Measurements from ENCODE around the gene GON7. TPM values are rescaled to one million over a fixed set of nuclear protein-coding genes. Genes with fewer than 3 reads are reported as not detected.

The GON7 gene
- polyA plus RNA-seq, 6 donors from 2014 or later: 15.8 to 23.5 (median 21.6) TPM

DNA sequence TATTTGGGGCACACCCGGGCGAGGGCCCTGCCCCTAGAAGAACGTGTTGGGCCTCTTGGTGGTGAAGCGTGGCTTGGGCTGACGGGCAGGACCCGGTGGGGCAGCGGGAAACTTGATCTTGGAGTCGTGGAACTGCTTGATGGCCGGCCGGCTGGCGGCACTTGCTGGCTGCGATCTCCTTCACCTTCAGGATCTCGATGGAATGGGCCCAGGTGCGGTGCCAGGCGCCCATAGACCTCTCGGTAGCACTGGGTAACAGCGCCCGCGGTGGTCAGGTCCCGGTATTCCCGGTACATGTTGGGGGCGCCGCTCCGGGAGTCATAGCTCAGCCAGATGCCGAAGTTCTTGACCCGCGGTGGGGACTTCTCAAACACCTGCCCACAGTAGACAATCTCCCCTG is 16.7 kb upstream of the GON7 start:
- H3K27ac Mint-ChIP-seq: peak overlapping the region in 2 of 6 donors; percentile 15 to 84
- no peaks in the 10 kb centered on the region for H3K27me3 Mint-ChIP-seq
- no peaks in the 10 kb centered on the region for H3K4me1 Mint-ChIP-seq
- H3K9me3 Mint-ChIP-seq: no peaks in the 10 kb centered on the region
- no peak overlapping the region for H3K4me3 Mint-ChIP-seq
- peaks cover 14 to 49% of the 10 kb centered on the region in 2 donors for H3K36me3 Mint-ChIP-seq
- no peak for DNase-seq
- no peak for ATAC-seq (ENCODE audit: low read depth in 2 of 2)

DNA sequence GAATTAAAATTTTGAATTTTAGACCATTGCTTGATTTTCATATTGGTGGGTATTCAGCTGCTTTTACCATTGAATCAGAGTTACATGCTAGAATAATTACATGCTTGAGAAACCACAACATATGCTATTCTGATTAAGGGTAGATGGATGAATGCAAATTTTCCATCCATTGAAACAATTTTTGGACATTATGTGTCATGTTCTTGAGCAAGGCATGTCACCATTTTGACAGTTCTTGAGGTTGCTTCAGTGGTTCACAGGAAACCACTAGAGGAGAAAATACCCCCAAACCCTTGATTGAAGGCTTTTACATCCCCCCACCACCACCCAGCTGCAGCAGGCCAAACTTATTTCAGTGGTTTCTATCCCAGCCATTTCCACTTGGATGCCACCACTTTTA is 13.6 kb upstream of the GON7 start:
- ATAC-seq (ENCODE audit: low read depth in 2 of 2): no peak
- no peaks in the 10 kb centered on the region for H3K4me1 Mint-ChIP-seq
- no peak overlapping the region for H3K27ac Mint-ChIP-seq
- no peaks in the 10 kb centered on the region for H3K27me3 Mint-ChIP-seq
- no peak overlapping the region for H3K4me3 Mint-ChIP-seq
- H3K9me3 Mint-ChIP-seq: no peaks in the 10 kb centered on the region
- DNase-seq: no peak
- H3K36me3 Mint-ChIP-seq: peaks cover 8 to 31% of the 10 kb centered on the region in 2 donors

GRCh38 chr14:93219103-93219726 is 12.3 kb upstream of the GON7 start:
- Mint-ChIP-seq H3K36me3 (peaks cover 8 to 25% of the 10 kb centered on the region in 2 donors), H3K9me3 (no peaks in the 10 kb centered on the region)
- ATAC-seq (ENCODE audit: low read depth in 2 of 2): peak; percentile 78 to 82

GRCh38 chr14:93214598-93214997 is 7.7 kb upstream of the GON7 start:
- ATAC-seq (ENCODE audit: low read depth in 2 of 2) (no peak), DNase-seq (no peak)
- Mint-ChIP-seq H3K27me3 (no peaks in the 10 kb centered on the region), H3K9me3 (no peaks in the 10 kb centered on the region), H3K4me3 (no peak overlapping the region), H3K4me1 (peaks cover 7 to 24% (median 17%) of the 10 kb centered on the region in 3 donors), H3K27ac (no peak overlapping the region), H3K36me3 (peaks cover 8 to 30% of the 10 kb centered on the region in 2 donors)

More at GRCh38 chr14:93219103-93219726, 12.3 kb upstream of the GON7 start:
- no peaks in the 10 kb centered on the region for H3K4me1 Mint-ChIP-seq
- no peak overlapping the region for H3K4me3 Mint-ChIP-seq
- peak; percentile 35 for DNase-seq
- no peaks in the 10 kb centered on the region for H3K27me3 Mint-ChIP-seq
- no peak overlapping the region for H3K27ac Mint-ChIP-seq

GRCh38 chr14:93212432-93212831 is 5.6 kb upstream of the GON7 start:
- Mint-ChIP-seq H3K27ac (peak overlapping the region in 5 of 6 donors; percentile 2 to 71 (median 26)), H3K9me3 (no peaks in the 10 kb centered on the region), H3K4me3 (no peak overlapping the region), H3K27me3 (no peaks in the 10 kb centered on the region), H3K36me3 (peaks cover 6 to 24% of the 10 kb centered on the region in 2 donors), H3K4me1 (peaks cover 15 to 45% (median 33%) of the 10 kb centered on the region in 3 donors)
- peak in 1 of 2 donors; percentile 35 for ATAC-seq (ENCODE audit: low read depth in 2 of 2)
- DNase-seq: no peak

- H3K9me3 Mint-ChIP-seq: no peaks in the 10 kb centered on the region
- peaks cover 35 to 76% (median 59%) of the 10 kb centered on the region in 3 donors for H3K4me1 Mint-ChIP-seq
- peak; percentile 11 for DNase-seq
- peak overlapping the region; percentile 95 to 100 (median 98) for H3K4me3 Mint-ChIP-seq
- peak overlapping the region; percentile 0 to 91 (median 54) for H3K27ac Mint-ChIP-seq
- peaks cover 0 to 11% of the 10 kb centered on the region in 2 donors for H3K36me3 Mint-ChIP-seq
- peak; percentile 19 to 25 for ATAC-seq (ENCODE audit: low read depth in 2 of 2)
- H3K27me3 Mint-ChIP-seq: no peaks in the 10 kb centered on the region
Measured at GRCh38 chr14:93207468-93208308, 823 bp upstream of the GON7 start.

DNA sequence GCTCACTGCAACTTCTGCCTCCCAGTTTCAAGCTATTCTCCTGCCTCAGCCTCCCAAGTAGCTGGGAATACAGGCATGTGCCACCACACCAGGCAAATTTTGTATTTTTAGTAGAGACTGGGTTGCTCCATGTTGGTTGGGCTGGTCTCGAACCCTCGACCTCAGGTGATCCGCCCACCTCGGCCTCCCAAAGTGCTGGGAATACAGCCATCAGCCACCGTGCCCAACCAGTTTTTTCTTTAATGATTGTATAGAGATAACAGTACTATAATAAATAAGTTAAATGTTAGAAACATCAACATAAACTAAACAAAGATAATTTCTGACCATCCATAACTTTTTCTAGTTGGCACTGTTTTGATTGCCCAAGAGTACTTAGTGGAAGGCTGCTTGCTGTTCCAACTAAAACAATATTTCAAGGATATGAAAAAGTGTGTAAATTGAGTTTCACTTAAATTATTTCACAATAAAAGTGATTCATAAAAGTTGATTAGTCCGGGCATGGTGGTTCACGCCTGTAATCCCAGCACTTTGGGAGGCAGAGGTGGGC is 5.6 kb downstream of the GON7 start:
- H3K4me3 Mint-ChIP-seq: no peak overlapping the region
- no peak for DNase-seq

GRCh38 chr14:93200553-93200952 is 6.3 kb downstream of the GON7 start:
- Mint-ChIP-seq H3K27me3 (no peaks in the 10 kb centered on the region), H3K27ac (no peak overlapping the region), H3K4me3 (no peak overlapping the region), H3K36me3 (peaks cover 0 to 3% of the 10 kb centered on the region in 2 donors), H3K4me1 (peaks cover 13 to 24% (median 15%) of the 10 kb centered on the region in 3 donors), H3K9me3 (no peaks in the 10 kb centered on the region)
- no peak for ATAC-seq (ENCODE audit: low read depth in 2 of 2)
- DNase-seq: no peak

More for the DNA sequence above, 5.6 kb downstream of the GON7 start:
- Mint-ChIP-seq H3K36me3 (peaks cover 0 to 3% of the 10 kb centered on the region in 2 donors), H3K9me3 (no peaks in the 10 kb centered on the region), H3K27ac (peak overlapping the region in 1 of 6 donors; percentile 12), H3K4me1 (peaks cover 16 to 31% (median 22%) of the 10 kb centered on the region in 3 donors), H3K27me3 (no peaks in the 10 kb centered on the region)
- ATAC-seq (ENCODE audit: low read depth in 2 of 2): no peak

- Mint-ChIP-seq H3K9me3 (no peaks in the 10 kb centered on the region), H3K4me1 (peaks cover 3 to 9% (median 4%) of the 10 kb centered on the region in 3 donors), H3K4me3 (no peak overlapping the region), H3K27me3 (no peaks in the 10 kb centered on the region), H3K27ac (no peak overlapping the region), H3K36me3 (peaks cover 0 to 3% of the 10 kb centered on the region in 2 donors)
- ATAC-seq (ENCODE audit: low read depth in 2 of 2): no peak
- no peak for DNase-seq
Measured at GRCh38 chr14:93199031-93199430, 7.8 kb downstream of the GON7 start.

GRCh38 chr14:93195316-93195999 is 11.4 kb downstream of the GON7 start:
- no peak overlapping the region for H3K4me3 Mint-ChIP-seq
- no peaks in the 10 kb centered on the region for H3K9me3 Mint-ChIP-seq
- no peaks in the 10 kb centered on the region for H3K27me3 Mint-ChIP-seq
- DNase-seq: no peak
- ATAC-seq (ENCODE audit: low read depth in 2 of 2): no peak
- H3K27ac Mint-ChIP-seq: no peak overlapping the region
- no peaks in the 10 kb centered on the region for H3K36me3 Mint-ChIP-seq
- H3K4me1 Mint-ChIP-seq: peaks cover 0 to 5% (median 4%) of the 10 kb centered on the region in 3 donors

DNA sequence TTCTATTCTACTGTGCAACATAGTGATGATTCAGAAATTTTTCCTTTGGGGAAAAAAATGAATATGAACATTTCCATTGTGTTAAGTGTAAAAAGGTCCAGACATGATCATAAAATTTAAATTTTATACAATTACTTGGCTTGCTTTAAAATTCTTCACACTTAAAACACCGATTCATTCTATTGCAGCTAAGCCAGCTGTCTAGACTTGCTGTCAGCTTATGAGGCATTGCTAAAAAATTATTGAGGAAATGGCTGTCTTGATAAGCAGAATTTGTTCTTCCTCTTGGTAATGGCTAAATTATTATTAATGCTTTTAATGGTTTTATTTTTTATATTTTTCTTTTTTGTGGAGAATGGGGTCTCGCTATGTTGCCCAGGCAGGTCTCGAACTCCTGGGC is 19.9 kb downstream of the GON7 start:
- DNase-seq (no peak), ATAC-seq (ENCODE audit: low read depth in 2 of 2) (no peak)
- H3K4me3 Mint-ChIP-seq: peak overlapping the region in 1 of 8 donors; percentile 99
- peak overlapping the region in 3 of 6 donors; percentile 96 to 99 (median 99) for H3K27ac Mint-ChIP-seq
- H3K9me3 Mint-ChIP-seq: no peaks in the 10 kb centered on the region
- peaks cover under 1 to 2% of the 10 kb centered on the region in 2 donors for H3K36me3 Mint-ChIP-seq
- no peaks in the 10 kb centered on the region for H3K27me3 Mint-ChIP-seq
- peaks cover 25 to 36% (median 26%) of the 10 kb centered on the region in 3 donors for H3K4me1 Mint-ChIP-seq

GRCh38 chr14:93186466-93186865 is 20.4 kb downstream of the GON7 start:
- H3K9me3 Mint-ChIP-seq: no peaks in the 10 kb centered on the region
- H3K4me3 Mint-ChIP-seq: peak overlapping the region in 4 of 8 donors; percentile 63 to 99 (median 83)
- ATAC-seq (ENCODE audit: low read depth in 2 of 2): no peak
- DNase-seq: no peak
- peaks cover 5 to 7% of the 10 kb centered on the region in 2 donors for H3K36me3 Mint-ChIP-seq
- peaks cover 29 to 36% (median 29%) of the 10 kb centered on the region in 3 donors for H3K4me1 Mint-ChIP-seq
- no peaks in the 10 kb centered on the region for H3K27me3 Mint-ChIP-seq
- H3K27ac Mint-ChIP-seq: peak overlapping the region; percentile 27 to 99 (median 96)

DNA sequence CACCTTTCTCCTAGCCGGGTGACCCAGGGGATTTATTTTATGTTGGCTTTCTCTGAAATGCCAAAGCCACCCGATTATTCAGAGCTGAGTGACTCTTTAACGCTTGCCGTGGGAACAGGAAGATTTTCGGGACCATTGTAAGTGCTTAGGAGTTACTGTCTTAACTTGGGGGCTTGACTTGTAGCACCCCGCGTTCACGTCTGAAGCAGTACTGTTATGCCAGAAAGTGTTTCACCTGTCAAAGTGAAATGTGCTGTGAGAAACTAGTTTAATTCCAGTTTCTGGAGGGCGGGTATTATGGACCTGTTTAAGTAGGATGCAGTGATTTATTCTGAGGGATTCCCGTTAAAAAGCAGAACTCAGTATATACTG is 21.5 kb downstream of the GON7 start:
- Mint-ChIP-seq H3K4me3 (peak overlapping the region; percentile 91 to 99 (median 96)), H3K9me3 (no peaks in the 10 kb centered on the region), H3K27ac (peak overlapping the region; percentile 96 to 100 (median 99)), H3K36me3 (peaks cover 5 to 7% of the 10 kb centered on the region in 2 donors), H3K4me1 (peaks cover 29 to 36% (median 29%) of the 10 kb centered on the region in 3 donors), H3K27me3 (no peaks in the 10 kb centered on the region)
- ATAC-seq (ENCODE audit: low read depth in 2 of 2) (peak; percentile 1), DNase-seq (no peak)

Data from naive B cell (primary cell).